Suprapubic skin (tissue), 3 donors: ENCODE measurements around the gene CD160.

ENCODE experiments used
- EP300 ChIP-seq: sonication (generic); formaldehyde crosslinking; IDR thresholded peaks from one replicate; pipeline ENCODE4 v1.6.1; 2017; ENCODE audit warnings: antibody characterized with exemption
- TF ChIP-seq, protein P1 (sequence below), 2 donors: fragments of 200-600 bp in 1 of 2; fragments of 450-650 bp in 1 of 2; sonication (generic) in 1 of 2; IDR thresholded peaks; one replicate each; pipeline ENCODE4 v1.5.1; 2016 to 2019; ENCODE audit warnings: antibody characterized with exemption in 2 of 2, mild to moderate bottlenecking in 1 of 2, moderate library complexity in 1 of 2

- TF ChIP-seq EP300 = no peak
- TF ChIP-seq, protein P1, sequence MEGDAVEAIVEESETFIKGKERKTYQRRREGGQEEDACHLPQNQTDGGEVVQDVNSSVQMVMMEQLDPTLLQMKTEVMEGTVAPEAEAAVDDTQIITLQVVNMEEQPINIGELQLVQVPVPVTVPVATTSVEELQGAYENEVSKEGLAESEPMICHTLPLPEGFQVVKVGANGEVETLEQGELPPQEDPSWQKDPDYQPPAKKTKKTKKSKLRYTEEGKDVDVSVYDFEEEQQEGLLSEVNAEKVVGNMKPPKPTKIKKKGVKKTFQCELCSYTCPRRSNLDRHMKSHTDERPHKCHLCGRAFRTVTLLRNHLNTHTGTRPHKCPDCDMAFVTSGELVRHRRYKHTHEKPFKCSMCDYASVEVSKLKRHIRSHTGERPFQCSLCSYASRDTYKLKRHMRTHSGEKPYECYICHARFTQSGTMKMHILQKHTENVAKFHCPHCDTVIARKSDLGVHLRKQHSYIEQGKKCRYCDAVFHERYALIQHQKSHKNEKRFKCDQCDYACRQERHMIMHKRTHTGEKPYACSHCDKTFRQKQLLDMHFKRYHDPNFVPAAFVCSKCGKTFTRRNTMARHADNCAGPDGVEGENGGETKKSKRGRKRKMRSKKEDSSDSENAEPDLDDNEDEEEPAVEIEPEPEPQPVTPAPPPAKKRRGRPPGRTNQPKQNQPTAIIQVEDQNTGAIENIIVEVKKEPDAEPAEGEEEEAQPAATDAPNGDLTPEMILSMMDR (IDR thresholded peaks at IDR 0.05) = no peak
These were observed 10.6 kb downstream of the CD160 start for GRCh38 chr1:145729666-145730436.
